GM19324 (cell line): ENCODE data around the gene STOML2.

Source experiments
- ATAC-seq: cut with Tn5 transposase; IDR thresholded peaks from one replicate; pipeline ENCODE4 v1.9.1; 2021; ENCODE audit warnings: mild to moderate bottlenecking, moderate library complexity; ENCODE audit not compliant: unreplicated experiment, low FRiP score

Gene STOML2

GRCh38 chr9:35108461-35108860 is 5.5 kb upstream of the STOML2 start:
- no peak for ATAC-seq

DNA sequence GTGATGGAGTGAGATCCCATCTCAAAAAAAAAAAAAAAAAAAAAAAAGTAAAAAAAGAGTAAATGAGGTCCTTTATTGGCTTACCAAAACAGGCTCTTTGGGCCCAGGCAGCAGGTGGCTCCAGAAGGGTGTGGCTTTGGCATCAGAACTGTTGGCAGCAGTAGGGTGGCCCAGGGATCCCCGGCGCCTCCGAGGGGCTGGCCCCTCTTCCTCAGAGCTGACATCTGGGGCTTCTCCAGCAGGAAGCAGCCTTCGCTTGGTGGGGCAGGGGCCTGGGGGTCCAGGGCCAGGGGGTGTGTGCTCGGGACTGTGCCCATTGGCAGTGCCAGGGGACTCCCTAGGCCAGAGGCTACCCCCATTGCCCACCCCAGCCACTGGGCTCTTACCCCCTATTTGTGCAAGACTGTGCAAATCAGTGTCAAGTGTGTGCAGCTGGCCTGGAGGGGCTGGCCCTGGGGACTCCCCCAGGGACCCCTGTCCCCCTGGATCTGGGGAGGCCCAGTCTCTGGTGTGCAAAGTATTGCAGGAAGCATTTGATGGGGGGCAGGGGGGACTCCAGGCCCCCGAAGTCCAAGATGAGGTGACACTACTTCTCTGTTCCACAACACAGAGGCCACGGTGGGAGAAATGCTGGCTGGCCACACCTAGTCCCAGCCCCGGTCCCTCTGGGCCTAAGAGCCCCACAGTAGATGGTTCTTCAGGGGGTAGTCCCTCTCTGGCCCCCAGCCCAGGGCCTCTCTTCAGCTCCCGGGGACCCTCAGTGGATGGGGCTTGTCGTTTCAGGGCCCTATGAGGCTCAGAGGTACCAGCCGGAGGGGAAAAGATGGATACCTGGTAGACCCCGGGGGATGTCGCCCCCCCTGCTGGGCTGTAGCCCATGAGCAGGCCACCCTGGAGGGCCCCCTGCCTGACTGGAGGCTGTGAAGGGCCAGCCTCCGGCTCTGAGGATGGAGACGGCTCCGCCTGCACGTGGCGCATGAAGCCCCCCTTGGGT is 4.7 kb upstream of the STOML2 start:
- ATAC-seq = no peak

GRCh38 chr9:35106343-35106730 is 3.4 kb upstream of the STOML2 start:
- ATAC-seq = no peak

DNA sequence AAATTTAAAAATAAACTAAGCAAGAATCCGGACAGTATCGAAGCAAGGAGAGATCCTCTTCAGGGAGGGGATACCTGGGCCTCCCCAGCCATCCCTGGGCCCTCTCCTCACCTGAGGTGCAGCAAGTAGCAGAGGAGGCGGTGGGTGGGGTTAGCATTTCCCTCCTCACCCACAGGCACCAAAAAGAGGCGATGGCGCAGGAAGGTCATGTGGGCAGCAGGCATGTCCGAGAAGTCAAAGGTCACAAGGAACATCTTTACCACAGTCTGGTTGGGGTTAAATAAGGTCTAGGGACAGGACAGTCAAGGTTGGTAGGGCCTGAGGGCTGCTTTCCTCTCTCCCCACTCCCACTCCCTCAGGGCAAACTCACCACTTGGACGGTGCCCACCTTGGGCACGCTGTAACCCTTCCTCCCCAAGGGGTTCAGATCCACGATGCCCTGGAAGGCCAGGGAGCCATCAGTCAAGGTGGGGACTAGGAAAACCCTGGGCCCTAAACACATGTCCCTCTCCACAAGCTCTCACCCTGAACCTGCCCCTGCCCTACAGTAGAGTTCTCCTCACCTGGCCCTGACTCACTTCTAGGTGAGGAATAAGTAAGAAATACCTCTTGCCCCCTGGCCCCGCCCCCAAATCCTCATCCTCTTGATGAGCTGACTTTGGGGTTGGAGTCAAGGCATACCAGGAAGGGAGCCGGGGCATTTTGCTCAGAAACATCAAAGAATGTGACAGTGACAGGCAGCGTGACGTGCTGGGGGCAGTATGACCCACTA is 2.8 kb upstream of the STOML2 start:
- ATAC-seq = no peak

DNA sequence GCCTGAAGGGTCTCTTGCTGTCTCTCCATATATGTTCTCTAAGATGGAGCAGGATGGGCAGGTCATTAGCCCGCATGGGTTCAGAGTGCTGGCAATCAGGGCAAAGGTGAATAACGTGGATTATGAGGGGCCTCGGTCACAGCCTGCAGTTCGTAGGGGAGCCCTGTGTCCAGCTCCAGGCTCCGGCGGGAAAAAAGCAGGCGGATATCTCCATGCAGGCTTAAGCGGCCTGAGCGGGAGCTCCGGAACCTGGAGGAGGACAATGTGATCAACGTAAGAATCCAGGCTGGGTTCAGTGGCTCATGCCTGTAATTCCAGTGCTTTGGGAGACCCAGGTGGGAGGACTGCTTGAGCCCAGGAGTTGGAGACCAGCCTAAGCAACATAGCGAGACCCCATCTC is 2.2 kb upstream of the STOML2 start:
- no peak for ATAC-seq

- ATAC-seq = no peak
Observed at GRCh38 chr9:35104586-35104985, 1.7 kb upstream of the STOML2 start.

- no peak for ATAC-seq
Observed at GRCh38 chr9:35103660-35104191, 795 bp upstream of the STOML2 start.

DNA sequence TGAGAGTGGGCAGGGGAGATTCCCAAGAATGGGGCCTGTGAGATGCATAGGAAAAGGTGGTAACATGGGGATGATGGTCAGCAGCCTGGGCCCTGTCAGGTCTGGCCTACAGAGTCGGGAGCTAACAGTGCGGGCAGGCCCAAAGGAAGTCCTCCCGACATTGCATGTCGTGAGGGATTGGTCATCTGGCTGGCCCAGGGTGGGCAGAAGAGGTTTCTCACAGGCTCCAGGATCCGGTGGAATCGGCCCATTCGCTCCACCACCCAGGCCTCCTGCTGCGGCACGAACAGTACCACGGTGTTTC is 514 bp downstream of the STOML2 start:
- peak; percentile 21 for ATAC-seq

DNA sequence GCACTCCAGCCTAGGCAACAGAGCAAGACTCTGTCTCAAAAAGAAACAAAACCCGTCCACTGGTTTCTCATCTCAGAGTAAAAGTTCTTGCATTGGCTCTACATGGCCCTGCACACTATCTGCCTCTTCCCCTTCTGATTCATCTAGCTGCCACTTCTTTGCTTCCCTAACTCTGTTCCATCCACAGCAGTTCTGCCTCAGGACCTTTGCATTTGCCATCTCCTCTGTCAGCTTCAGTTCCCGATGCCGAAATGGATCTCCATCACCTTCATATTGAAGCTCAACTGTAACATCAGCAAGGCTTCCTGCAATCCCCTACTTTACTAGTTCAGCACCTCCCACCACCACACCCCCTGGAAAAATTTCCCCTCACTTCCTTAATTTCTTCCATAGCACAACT is 5.4 kb downstream of the STOML2 start:
- no peak for ATAC-seq

DNA sequence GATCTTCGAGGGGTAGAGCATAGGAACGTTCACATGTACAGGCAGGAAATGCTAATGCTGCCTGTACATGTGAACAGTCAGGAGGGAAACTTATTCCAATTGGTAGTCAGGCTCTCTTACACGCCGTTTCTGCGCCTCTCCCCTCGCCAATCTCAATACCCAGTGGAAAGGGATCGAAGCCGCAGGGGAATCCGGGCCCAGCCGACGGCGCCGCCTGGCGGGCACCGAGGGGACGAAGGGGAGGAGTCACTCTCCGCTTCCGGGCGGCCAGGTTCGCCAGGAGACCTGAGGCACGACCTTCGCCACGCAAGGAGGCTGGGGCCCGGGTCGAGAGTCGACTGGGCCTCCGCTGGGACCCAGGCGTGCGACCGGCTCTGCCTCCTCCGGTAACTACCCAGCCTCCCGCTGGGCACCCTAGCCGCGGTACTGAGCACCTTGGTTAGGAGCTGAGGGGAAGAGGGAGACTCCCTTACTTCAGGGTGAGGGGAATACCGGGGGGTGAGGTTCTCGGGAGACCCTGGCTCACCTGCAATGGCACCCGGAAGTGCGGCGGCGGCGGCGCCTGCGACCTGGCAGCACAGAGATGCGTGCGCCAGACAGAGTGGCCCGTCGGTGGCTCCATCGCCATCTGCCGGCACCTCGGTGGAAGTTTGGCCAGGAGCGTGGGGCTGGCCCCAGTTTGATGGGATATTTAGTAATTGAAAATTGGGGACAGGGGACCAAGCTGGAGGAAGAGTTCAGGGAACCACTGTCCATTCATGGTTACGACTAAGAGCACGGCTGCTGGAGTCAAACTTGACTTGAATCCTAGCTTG is 6.7 kb downstream of the STOML2 start, which contains the start of gene PIGO:
TSS of gene PIGO (minus strand) at position 557 of the 815 bp plus-strand sequence. CDS start 1,026 bp downstream, outside the sequence.
- ATAC-seq = peak; percentile 81

GRCh38 chr9:35091536-35091935 is 11.4 kb downstream of the STOML2 start:
- no peak for ATAC-seq

DNA sequence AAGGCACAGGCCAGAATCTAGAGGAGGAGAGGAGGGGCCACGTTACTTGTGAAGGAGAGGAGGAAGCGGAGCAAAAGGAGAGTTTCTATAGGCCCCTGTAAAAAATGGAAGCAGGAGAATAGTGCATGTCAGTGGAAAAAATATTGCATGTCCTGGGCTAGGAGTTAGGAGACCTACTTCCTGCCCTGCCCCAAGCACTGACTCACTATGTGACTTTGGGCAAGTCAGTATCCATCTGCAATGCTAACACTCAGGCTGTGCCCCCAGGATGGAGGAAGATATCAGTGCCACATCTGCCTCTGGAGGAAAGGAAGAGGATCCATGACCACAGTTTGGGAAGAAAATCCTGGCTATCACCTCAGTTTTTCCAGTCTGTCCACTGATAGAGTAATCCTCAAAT is 13.5 kb downstream of the STOML2 start:
- ATAC-seq = no peak

DNA sequence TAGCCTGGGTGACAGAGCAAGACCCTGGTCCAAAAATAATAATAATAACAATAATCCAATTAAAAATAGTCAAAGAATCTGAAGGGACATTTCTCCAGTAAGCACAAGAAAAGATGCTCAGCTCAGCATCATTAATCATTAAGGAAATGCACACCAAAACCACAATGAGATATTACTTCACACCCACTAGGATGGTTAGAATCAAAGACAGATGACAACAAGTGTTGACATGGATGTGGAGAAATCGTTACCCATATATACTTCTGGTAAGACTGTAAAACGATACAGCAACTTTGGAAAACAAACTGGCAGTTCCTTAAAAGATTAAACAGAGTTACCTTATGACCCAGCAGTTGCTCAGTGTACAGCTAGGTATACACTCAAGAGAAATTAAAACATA is 17.9 kb downstream of the STOML2 start:
- no peak for ATAC-seq

DNA sequence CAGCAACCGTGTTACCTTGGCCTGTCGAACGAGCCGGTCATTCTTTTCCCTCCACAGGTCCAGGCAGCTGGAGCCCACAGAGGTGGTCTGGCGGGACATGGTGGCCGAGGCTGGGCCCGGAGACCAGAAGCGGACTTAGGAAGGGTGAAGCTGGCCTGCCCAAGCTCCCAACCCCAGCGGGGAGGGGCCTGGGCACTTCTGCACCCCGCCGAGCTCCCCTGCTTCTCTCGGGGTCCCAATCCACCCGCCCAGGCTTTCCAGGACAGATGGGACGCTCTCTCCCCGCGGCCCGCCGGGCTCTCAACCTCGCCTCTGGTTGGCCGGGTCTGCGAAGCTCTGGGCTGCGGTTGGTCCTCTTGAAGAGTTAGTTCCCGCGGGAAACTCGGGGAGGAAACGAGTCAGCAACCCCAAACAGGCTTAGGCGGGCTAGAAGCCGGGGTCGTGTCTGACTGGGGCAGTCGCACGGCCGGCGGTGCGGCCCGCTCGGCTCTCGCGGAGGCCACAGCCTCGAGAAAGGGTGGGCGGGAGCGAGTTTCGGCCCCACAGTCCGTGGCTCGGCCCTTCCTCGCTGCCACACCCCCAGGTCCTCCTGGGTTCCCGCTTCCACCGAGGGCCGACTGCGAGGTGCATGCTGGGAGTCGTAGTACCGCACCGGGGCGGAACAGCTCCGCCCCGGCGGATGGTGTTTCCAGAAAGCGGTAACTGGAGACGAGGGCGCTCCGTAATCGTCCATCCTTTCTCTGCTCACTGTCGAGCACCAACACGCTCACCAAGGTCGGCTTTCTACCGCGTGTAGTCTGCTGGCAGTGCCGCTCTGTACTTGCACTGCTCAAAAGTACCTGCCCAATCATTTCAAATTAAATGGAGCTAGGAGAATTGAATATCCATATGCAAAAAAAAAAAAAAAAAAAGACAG is 23.2 kb downstream of the STOML2 start, which contains the start of gene FANCG:
TSS of gene FANCG (minus strand) at position 517 of the 916 bp plus-strand sequence. CDS start at position 99, 418 bp downstream.
- peak; percentile 86 for ATAC-seq

DNA sequence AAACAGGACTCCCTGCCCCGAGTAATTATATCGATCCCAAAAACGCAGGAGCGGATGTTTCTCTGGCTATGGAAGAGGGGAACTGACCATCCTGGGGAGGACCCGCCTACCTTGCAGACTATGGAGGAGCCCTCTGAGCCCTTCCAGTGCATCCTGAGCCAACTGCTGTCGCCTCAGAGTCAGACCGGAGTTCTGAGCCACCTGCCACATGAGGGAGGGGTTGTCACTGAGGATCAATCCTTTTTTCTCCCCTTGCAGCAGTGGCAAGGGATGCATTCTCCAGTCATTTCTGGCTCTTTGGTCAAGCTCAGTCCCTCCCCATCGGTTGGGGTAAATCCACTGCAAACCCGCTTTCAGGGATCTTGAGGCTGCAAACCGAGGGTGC is 23.9 kb downstream of the STOML2 start:
- no peak for ATAC-seq

- no peak for ATAC-seq
Observed at GRCh38 chr9:35078066-35078465, 24.9 kb downstream of the STOML2 start.

- no peak for ATAC-seq
Observed at GRCh38 chr9:35076848-35077247, 26.1 kb downstream of the STOML2 start.

DNA sequence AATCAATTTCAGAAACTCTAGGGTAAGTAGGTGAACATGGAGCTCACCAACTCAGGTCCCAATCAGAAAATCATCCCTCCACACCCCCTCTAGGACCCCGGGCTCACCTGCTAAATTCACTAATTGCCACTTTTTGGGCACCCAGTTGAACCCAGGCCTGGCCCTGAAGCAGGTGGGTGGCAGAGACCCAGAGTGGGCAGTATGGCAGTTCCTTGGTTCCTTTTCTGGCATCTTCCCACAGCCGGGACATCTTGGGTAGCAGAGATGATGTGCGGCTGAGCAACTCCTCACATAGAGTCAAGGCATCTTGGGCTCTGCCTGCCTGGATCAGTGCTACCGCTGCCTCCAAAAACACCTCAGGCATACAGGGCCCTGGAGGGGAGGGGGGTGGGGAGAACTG is 27.6 kb downstream of the STOML2 start:
- ATAC-seq = no peak

DNA sequence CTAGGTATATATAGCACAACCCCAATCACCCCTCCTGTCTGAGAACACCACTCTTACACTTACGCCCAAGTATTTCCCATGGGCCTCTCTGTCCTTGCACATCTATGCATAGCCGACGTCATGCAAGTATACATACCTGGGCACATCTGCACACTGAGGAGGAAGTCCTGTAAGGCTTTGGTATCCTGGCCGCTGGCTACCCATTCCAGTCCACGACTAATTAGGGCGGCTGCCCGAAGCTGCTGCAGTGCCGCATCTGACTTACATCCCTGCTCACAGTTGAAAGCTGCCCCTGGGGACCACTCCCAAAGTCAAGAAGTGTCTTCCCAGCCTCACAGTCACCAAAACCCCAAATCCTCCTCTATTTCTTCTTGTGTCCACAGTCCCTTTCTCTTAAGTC is 28.1 kb downstream of the STOML2 start:
- no peak for ATAC-seq
